ENCODE data around the gene RSKR. TPM values are rescaled to one million over a fixed set of nuclear protein-coding genes. Genes with fewer than 3 reads are reported as not detected.

Gene RSKR
- total and polyA plus RNA-seq, 9 of the 15 experiments (the other 6 are each of a cell fraction or from before 2014, with no cell fraction given): 1.4 to 42.3 (median 16.2) TPM

DNA sequence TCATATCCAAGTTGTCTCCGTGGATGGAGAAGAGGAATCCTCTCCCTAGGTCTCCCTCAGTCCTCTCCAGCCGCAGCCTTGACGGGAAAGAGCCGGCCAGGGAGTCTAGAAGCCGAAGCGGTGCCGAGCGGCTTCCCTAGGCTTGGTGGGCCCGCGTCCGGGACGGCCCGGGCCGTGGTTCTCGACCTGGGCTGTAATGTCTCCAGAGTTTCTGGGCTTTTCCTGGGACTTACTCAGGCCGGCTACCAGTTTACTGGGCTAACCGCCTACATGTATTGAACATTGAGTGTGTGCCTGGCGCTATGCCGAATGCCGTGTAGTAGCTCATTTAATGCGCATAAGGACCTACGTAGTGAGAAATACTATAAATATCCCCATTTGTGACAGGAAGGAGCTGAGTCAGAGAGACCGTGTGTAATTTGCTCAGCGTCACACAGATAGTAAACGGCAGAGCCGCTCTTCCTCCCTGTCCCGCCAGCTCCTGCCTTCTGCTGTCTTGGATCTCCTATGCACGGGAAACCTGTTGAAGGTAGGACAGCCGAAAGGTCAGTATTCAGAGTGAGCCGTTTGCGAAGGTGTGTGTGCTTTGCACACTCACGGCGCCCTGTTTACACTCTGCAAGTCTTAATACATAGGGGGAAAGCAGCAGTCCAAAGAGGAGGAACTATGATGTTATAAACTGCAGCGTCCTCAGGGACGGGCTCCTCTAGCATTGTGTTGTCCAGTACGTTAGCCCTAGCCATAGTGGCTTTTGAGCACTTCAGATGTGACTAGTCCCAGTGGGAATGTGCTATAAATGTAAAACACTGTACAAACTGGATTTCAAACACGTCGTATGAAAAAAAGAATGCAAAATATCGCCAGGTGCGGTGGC is 14.4 kb downstream of the RSKR start (continued):
- TF ChIP-seq, protein P1, sequence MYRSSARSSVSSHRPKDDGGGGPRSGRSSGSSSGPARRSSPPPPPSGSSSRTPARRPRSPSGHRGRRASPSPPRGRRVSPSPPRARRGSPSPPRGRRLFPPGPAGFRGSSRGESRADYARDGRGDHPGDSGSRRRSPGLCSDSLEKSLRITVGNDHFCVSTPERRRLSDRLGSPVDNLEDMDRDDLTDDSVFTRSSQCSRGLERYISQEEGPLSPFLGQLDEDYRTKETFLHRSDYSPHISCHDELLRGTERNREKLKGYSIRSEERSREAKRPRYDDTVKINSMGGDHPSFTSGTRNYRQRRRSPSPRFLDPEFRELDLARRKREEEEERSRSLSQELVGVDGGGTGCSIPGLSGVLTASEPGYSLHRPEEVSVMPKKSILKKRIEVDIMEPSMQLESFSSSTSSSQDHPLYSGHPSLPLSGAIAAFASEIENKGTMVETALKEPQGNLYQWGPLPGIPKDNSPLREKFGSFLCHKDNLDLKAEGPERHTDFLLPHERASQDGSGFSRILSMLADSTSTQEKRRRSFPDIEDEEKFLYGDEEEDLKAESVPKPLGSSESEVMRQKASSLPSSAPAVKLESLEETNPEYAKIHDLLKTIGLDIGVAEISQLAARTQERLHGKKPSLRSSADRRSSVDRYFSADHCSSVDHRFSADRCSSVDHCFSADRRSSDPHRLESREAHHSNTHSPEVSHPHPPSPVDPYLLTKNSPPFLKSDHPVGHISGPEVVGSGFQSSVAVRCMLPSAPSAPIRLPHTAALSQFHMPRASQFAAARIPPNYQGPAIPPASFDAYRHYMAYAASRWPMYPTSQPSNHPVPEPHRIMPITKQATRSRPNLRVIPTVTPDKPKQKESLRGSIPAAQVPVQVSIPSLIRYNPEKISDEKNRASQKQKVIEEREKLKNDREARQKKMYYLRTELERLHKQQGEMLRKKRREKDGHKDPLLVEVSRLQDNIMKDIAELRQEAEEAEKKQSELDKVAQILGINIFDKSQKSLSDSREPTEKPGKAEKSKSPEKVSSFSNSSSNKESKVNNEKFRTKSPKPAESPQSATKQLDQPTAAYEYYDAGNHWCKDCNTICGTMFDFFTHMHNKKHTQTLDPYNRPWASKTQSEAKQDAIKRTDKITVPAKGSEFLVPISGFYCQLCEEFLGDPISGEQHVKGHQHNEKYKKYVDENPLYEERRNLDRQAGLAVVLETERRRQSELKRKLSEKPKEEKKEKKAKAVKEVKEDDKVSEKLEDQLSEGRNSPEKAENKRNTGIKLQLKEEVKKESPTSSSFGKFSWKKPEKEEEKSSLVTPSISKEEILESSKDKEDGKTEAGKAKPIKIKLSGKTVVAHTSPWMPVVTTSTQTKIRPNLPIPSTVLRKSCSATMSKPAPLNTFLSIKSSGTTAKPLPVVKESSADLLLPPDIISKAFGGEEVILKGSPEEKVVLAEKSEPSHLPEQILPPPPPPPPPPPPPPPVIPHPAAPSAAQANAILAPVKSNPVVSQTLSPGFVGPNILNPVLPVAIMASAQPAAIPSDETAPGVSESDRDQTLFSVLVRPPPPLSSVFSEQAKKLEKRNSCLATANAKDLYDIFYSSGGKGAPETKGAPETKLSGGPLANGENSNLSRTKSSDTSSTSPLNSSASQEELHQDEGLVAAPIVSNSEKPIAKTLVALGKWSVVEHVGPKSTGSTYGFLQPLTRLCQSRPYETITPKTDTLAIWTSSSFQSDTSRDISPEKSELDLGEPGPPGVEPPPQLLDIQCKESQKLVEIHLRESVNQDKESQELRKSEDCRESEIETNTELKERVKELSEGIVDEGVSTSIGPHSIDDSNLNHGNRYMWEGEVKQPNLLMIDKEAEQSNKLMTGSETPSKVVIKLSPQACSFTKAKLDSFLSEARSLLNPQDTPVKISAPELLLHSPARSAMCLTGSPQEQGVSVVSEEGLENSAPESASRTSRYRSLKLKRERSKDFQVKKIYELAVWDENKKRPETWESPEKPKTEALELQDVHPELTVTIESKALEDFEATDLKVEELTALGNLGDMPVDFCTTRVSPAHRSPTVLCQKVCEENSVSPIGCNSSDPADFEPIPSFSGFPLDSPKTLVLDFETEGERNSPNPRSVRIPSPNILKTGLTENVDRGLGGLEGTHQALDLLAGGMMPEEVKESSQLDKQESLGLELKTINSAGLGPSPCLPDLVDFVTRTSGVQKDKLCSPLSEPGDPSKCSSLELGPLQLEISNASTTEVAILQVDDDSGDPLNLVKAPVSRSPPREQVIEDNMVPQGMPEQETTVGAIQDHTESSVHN (IDR thresholded peaks at IDR 0.05; ENCODE audit: borderline replicate concordance in 1 of 2, low read depth in 1 of 2): no peak
- no peak for TF ChIP-seq ZNF124 (CRISPR knock-in tag; IDR thresholded peaks at IDR 0.05)
- no peak for TF ChIP-seq ZNF174 (CRISPR knock-in tag; IDR thresholded peaks at IDR 0.05)
- TF ChIP-seq, protein P2, sequence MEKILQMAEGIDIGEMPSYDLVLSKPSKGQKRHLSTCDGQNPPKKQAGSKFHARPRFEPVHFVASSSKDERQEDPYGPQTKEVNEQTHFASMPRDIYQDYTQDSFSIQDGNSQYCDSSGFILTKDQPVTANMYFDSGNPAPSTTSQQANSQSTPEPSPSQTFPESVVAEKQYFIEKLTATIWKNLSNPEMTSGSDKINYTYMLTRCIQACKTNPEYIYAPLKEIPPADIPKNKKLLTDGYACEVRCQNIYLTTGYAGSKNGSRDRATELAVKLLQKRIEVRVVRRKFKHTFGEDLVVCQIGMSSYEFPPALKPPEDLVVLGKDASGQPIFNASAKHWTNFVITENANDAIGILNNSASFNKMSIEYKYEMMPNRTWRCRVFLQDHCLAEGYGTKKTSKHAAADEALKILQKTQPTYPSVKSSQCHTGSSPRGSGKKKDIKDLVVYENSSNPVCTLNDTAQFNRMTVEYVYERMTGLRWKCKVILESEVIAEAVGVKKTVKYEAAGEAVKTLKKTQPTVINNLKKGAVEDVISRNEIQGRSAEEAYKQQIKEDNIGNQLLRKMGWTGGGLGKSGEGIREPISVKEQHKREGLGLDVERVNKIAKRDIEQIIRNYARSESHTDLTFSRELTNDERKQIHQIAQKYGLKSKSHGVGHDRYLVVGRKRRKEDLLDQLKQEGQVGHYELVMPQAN (IDR thresholded peaks at IDR 0.05; ENCODE audit: borderline replicate concordance): no peak; the same call in 1 of the 2 replicates
- peak; percentile 77 for TF ChIP-seq HDAC2 (IDR thresholded peaks at IDR 0.05)
- TF ChIP-seq MTF1 (CRISPR knock-in tag; IDR thresholded peaks at IDR 0.05; ENCODE audit: borderline replicate concordance): no peak
- no peak for TF ChIP-seq CHD4 (IDR thresholded peaks at IDR 0.05; ENCODE audit: insufficient read depth, insufficient replicate concordance, low read depth, low read length, poor library complexity, severe bottlenecking)
- no peak for TF ChIP-seq CBFA2T3 (IDR thresholded peaks at IDR 0.05)
- TF ChIP-seq POLR2H (tag; IDR thresholded peaks at IDR 0.05; ENCODE audit: low read depth): peak; percentile 78
- no peak for TF ChIP-seq ESRRB (CRISPR knock-in tag; IDR thresholded peaks at IDR 0.05; ENCODE audit: borderline replicate concordance)
- TF ChIP-seq MCM3 (IDR thresholded peaks at IDR 0.05): no peak
- TF ChIP-seq IRF1 (CRISPR knock-in tag; IDR thresholded peaks at IDR 0.05; ENCODE audit: borderline replicate concordance): no peak
- TF ChIP-seq ELF1 (tag; IDR thresholded peaks at IDR 0.05): no peak; the same call in 1 of the 2 replicates
- peak; percentile 47 for TF ChIP-seq CREB1 (IDR thresholded peaks at IDR 0.05)
- TF ChIP-seq CREB1 (CRISPR knock-in tag; IDR thresholded peaks at IDR 0.05): peak; percentile 72; the same call in 1 of the 2 replicates
- TF ChIP-seq ZFPM2 (CRISPR knock-in tag; IDR thresholded peaks at IDR 0.05): 0 out of 2 replicates have a peak, but pooled peaks have one; percentile 65
- peak; percentile 55; the same call in 1 of the 2 replicates for TF ChIP-seq FOXK1 (CRISPR knock-in tag; IDR thresholded peaks at IDR 0.05; ENCODE audit: borderline replicate concordance)

Data from K562 (cell line).